HTERT RPE-1 (cell line): ENCODE measurements around the gene MSANTD2.

ENCODE experiments used
- in situ Hi-C: fragments of 300-500 bp; cut with MboI; formaldehyde crosslinking; loops from 4 replicates; pipeline ENCODE4 v1.14.3; 2020; ENCODE audit warnings: low sequenced_read_pairs

MSANTD2 gene

GRCh38 chr11:124821995-124822730 is 22.0 kb upstream of the MSANTD2 start:
- in situ Hi-C loops: no loop called here

GRCh38 chr11:124817036-124817435 is 16.8 kb upstream of the MSANTD2 start:
- in situ Hi-C loops: no loop called here

- in situ Hi-C loops: no loop called here
Observed at GRCh38 chr11:124814739-124815138, 14.5 kb upstream of the MSANTD2 start.

GRCh38 chr11:124812876-124813275 is 12.7 kb upstream of the MSANTD2 start:
- in situ Hi-C loops: no loop called here

GRCh38 chr11:124811399-124812125 is 11.4 kb upstream of the MSANTD2 start:
- in situ Hi-C loops: no loop called here

- in situ Hi-C loops: no loop called here
Observed at GRCh38 chr11:124807660-124808270, 7.6 kb upstream of the MSANTD2 start.

- in situ Hi-C loops: no loop called here
Observed at GRCh38 chr11:124807201-124807600, 7.0 kb upstream of the MSANTD2 start.

GRCh38 chr11:124804884-124805283 is 4.7 kb upstream of the MSANTD2 start:
- in situ Hi-C loops: no loop called here

- in situ Hi-C loops: no loop called here
Observed at GRCh38 chr11:124801636-124802312, 1.6 kb upstream of the MSANTD2 start.

- in situ Hi-C loops: no loop called here
Observed at GRCh38 chr11:124801014-124801413, 808 bp upstream of the MSANTD2 start.

GRCh38 chr11:124799348-124800225 is 619 bp downstream of the MSANTD2 start:
- in situ Hi-C loops: no loop called here

GRCh38 chr11:124798991-124799347 is 1.2 kb downstream of the MSANTD2 start:
- in situ Hi-C loops: no loop called here

- in situ Hi-C loops: no loop called here
Observed at GRCh38 chr11:124796312-124796711, 3.9 kb downstream of the MSANTD2 start.

GRCh38 chr11:124793466-124794278 is 6.5 kb downstream of the MSANTD2 start:
- in situ Hi-C loops: no loop called here

- in situ Hi-C loops: no loop called here
Observed at GRCh38 chr11:124791626-124792341, 8.4 kb downstream of the MSANTD2 start.

GRCh38 chr11:124788521-124788920 is 11.7 kb downstream of the MSANTD2 start:
- in situ Hi-C loops: no loop called here

GRCh38 chr11:124784051-124784450 is 16.2 kb downstream of the MSANTD2 start:
- in situ Hi-C loops: no loop called here

- in situ Hi-C loops: no loop called here
Observed at GRCh38 chr11:124783002-124783401, 17.2 kb downstream of the MSANTD2 start.

- in situ Hi-C loops: no loop called here
Observed at GRCh38 chr11:124779568-124779967, 20.6 kb downstream of the MSANTD2 start.
